ENCODE results near the gene MORN1.

The MORN1 gene

GRCh38 chr1:2373551-2374251 lies 17.7 kb downstream of the MORN1 start:
- DNase-seq (ENCODE audit: low read depth), result no peak

- DNase-seq (ENCODE audit: low read depth), result no peak
These were observed 18.5 kb downstream of the MORN1 start for GRCh38 chr1:2372551-2373490.

GRCh38 chr1:2368053-2368744 lies 23.2 kb downstream of the MORN1 start:
- DNase-seq (ENCODE audit: low read depth), result no peak

- no peak for DNase-seq (ENCODE audit: low read depth)
These were observed 27.4 kb downstream of the MORN1 start for GRCh38 chr1:2363847-2364513.

- no peak for DNase-seq (ENCODE audit: low read depth)
These were observed 30.6 kb downstream of the MORN1 start for GRCh38 chr1:2360588-2361364.

GRCh38 chr1:2358651-2359640 lies 32.4 kb downstream of the MORN1 start:
- DNase-seq (ENCODE audit: low read depth), result no peak

GRCh38 chr1:2358072-2358471 lies 33.3 kb downstream of the MORN1 start:
- DNase-seq (ENCODE audit: low read depth), result no peak

GRCh38 chr1:2356911-2357845 lies 34.2 kb downstream of the MORN1 start:
- no peak for DNase-seq (ENCODE audit: low read depth)

- no peak for DNase-seq (ENCODE audit: low read depth)
These were observed 35.0 kb downstream of the MORN1 start for GRCh38 chr1:2356401-2356800.

- no peak for DNase-seq (ENCODE audit: low read depth)
These were observed 35.7 kb downstream of the MORN1 start for GRCh38 chr1:2355373-2356261.

GRCh38 chr1:2354511-2355372 lies 36.6 kb downstream of the MORN1 start:
- no peak for DNase-seq (ENCODE audit: low read depth)

GRCh38 chr1:2353551-2354438 lies 37.6 kb downstream of the MORN1 start:
- no peak for DNase-seq (ENCODE audit: low read depth)

GRCh38 chr1:2352897-2353550 lies 38.3 kb downstream of the MORN1 start:
- no peak for DNase-seq (ENCODE audit: low read depth)

GRCh38 chr1:2352341-2352896 lies 38.9 kb downstream of the MORN1 start:
- no peak for DNase-seq (ENCODE audit: low read depth)

- DNase-seq (ENCODE audit: low read depth), result no peak
These were observed 39.6 kb downstream of the MORN1 start for GRCh38 chr1:2351723-2352122.
